HUDEP-2 (cell line): ENCODE measurements around the gene NLRP6.
"Not testable (repeated sequence)": the region's sequence is repeated elsewhere in the genome, so short reads cannot be mapped to it uniquely, and the experiment has no call there.

Source experiments
- DNase-seq, 76 experiments: peaks; one replicate each; lab custom pipeline; 2025; ENCODE audit not compliant: unreplicated experiment in 76 of 76; lab: John Stamatoyannopoulos, UW

Gene NLRP6

DNA sequence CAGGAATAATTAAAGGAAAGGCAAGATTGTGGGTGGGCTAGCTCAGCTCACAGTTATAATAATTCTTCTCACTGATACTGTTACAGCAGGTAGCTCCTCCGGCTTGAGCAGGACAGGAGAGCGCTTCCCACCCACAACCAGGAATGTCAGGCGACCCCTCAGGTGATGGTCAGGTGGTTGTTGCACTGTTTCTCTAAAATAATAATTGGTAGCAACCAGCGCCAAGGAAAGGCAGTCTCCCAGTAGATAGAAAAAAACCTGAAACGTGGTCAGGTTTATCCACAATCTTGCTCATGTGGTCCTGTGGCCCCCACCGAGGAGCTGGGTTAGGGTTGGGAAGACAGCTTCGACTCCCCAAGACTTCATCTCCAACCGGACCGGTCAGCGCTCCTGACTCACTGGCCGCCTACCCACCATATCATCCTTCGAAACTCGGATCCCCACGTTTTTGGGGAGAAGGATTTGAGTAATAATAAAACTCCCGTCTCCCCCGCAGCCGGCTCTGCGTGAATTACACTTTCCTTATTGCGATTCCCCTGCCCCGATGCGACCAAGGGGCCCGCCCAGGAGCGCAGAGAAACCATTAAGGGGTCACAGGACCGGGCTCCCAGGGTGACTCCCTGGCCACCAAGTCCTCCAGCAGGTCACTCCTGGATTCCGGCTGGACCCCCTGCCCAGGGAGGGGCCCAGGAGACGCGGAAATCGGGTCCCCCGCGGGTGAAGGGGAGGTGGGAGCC, 39.6 kb downstream of the NLRP6 start:
- DNase-seq = not testable (repeated sequence)

DNA sequence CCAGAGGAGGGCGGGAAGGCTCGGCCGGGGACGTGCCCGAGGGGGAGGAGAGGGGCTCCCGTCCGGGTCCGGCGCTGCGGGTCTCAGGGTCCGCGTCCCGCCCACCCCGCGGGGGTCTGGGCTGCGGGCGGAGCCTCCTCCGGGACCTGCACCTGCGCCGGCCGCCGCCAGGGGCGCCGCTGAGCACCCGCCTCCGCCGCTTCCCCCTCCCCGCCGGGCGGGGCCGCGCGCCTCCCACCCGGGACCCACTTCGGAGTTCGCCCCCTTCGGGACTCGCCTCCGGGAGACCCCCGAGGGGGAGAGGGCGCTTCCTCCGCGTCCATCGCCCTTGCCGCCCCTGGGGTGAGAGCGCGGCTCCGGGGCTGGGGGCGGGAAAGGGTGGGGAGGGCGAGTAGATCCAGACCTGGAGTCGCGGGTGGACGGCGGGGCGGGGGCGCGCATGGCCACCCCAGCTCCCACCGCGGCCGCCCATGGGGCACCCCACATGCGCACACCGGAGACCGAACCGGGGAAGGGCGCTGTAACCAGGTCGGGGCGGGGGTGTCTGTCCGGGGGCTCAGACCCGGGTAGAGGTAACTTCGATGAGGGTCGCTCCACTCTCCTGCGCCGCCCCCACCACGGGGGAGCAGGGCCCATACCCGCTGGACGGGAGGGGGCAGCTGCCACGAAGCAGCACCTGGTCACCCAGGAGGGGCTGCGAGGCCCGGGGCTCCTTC, 40.4 kb downstream of the NLRP6 start:
- DNase-seq = not testable (repeated sequence)

DNA sequence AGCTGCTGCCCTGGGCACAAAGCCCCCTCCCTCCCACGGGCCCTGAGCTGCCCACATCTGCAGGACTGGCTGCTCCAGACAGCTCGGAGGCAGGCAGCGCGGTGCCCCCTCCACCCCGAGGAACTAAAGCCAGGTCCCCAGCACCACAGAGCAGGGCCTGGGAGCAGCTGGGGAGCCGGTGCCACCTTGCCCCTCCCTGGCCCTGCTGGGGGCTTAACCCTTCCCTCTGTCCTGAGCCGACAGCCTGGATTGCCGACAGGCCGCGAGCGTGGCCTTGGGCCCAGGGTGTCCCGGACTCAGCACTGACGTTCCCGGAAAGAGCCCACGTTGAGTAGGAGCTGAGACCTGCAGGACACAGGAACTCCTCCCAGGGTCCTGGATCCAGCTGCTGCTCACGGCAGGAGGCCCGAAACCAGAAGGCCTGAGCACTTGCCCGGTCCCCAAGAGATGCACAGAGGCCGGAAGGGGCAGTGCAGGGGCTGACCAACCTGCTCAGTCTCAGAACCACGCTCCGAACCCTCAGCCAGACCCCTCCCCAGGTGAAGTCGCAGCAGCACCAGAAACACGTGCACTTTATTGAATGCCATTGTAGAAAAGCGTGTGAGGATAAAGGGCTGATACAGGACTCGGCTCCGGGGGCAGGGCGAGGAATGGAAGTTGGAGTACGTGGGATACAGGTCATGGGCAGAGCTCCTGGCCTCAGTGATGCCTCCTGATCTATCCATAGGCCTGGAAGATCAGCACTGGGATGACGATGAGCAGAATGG, 41.1 kb downstream of the NLRP6 start:
- DNase-seq = not testable (repeated sequence)

DNA sequence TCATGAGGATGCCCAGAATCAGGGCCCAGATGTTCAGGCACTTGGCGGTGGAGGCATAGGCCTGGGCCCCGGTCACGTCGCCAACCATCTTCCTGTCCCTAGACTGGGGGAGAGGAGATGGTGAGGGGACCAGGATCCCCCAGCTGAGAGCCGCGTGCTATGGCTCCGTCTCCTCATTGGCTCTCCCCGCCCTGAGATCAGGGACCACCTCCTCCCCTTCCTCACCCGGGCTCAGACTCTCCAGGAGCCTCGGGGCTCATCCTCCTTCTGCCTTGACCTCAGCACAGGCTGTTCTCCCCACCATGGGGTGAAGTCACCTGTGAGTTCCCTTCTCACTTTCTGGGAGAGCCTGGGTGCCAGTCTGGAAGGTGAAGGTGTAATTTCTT, 41.7 kb downstream of the NLRP6 start:
- not testable (repeated sequence) for DNase-seq

DNA sequence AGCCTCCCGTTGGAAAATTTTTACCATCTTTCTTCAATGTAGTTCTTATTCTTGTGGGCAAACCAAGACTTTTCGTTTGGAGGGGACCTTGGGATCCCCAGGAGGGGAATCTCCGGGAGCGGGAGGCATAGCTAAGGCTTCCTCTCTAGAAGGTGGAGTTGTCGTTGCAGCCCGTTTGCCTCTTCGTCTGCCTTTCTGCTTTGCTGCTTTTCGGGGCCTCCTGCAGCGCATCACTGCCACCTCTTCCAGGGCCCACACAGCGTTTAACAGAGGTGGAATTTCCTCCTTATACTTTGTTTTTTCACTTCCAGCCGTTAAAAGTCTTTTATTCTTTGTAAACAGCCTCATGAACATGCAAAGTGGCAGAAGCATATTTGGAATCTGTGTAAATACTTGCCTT, 45.9 kb downstream of the NLRP6 start:
- DNase-seq = no peak

DNA sequence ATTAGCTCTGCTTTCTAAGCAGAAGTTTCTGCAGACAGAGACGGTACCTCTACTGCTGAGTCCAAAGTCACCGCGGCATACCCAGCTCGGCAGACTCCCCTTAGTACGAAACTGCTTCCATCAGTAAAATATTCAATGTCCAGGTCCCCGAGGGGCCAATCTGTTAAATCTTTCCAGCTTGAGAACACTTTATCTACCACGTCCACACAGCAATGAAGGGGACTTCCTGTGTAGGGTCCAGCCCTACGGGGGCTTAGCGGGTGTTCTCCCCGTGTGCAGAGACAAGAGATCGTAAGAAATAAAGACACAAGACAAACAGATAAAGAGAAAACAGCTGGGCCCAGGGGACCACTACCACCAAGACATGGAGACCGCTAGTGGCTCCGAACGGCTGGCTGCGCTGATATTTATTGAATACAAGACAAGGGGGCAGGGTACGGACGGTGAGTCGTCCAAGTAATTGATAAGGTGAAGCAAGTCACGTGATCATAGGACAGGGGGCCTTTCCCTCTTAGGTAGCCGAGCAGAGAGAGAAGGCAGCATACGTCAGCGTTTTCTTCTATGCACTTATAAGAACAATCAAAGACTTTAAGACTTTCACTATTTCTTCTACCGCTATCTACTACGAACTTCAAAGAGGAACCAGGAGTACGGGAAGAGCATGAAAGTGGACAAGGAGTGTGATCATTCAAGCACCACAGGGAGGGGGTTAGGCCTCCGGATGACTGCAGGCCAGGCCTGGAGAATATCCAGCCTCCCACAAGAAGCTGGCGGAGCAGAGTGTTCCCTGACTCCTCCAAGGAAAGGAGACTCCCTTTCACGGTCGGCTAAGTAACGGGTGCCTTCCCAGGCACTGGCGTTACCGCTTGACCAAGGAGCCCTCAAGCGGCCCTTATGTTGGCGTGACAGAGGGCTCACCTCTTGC, 46.6 kb downstream of the NLRP6 start:
- DNase-seq = not testable (repeated sequence)

DNA sequence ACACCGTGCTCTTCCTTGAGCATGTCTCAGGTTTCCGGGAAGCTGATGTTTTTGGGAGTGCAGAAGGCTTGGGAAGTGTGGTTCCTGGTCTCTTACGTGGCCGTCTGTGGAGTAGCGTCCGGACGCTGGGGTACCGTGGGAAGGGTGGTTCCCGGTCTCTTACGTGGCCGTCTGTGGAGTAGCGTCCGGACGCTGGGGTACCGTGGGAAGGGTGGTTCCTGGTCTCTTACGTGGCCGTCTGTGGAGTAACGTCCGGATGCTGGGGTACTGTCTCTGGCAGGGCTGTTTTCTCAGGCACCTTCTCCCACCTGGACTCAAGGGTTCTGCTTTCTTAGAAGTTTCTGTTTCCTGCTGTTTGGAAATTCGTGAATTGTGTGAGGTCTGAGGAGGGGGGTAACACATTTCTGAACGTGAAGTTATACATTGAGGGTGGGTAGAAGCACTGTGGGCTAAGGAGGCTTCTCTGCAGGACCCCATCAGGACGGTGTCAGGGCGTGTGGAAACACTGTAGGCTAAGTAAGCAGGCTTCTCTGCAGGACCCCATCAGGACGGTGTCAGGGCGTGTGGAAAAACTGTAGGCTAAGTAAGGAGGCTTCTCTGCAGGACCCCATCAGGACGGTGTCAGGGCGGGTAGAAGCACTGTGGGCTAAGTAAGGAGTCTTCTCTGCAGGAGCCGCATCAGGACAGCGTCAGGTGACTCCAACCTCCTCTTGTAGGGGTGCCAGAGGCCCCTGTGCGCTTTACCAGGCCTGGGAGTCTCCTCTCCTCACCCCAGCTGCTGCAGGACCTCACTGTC, 47.8 kb downstream of the NLRP6 start:
- DNase-seq = no peak

DNA sequence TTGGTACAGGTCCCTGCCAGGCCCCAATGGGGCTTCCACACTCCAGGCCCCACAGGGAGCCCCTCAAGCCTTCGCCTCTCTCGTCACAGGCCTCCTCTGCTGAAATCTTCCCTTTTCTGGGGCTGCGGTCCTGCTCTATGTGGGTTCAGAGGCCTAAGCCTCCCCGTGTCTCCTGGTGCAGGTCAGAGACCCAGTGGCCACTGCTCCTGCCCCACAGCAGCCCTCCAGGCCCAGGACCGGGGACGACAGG, 48.3 kb downstream of the NLRP6 start:
- DNase-seq = no peak

DNA sequence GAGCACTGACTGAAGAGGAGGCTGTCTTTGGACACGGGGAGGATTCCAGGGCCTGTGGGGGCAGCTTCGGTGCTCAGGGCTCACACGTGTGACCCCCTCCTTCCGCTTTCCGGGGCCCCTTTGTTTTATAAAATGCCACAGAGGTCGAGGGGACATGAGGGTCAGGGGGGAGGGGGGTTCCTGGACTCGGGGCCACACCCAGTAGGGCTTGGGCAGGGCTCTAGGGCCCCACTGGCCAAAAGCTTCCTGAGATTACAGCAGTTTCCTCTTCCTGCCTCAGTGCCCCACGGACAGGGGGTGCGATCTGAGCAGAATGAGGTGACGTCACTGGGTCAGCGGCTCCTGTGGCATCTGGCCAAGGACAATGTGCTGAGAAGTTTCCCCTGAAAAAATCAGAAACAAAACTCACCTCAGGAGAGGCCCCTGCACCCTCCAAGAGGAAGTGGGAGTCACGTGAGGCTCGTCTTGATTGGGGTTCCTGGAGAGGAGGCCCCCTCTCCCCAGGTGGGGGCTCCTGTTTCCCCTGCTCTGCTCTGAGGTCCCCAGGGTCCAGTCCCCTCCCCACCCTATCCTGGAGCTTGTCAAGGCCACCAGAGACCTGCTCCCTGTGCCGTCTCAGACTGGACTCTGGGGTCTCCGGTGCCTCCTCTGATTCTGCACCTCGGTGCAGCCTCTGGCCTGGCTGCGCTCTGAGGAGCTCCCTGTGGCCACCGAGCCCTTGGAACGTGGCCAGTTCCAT, 48.8 kb downstream of the NLRP6 start:
- peak in 23 of 76 experiments; percentile 1 to 44 (median 16) for DNase-seq

DNA sequence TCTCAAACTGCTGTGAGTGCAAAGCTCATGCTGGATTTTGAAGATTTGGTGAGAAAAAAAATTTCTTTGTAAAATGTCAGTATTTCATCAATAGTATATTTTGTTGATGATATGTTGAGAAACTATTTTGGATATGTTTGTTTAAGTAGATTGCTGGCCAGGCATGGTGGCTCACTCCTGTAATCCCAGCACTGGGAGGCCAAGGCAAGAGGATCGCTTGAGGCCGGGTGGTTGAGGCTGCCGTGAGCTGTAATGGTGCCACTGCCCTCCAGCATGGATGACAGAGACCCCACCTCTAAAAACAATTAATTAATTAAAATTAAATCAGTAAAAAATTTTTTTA, 49.3 kb downstream of the NLRP6 start:
- DNase-seq = no peak

DNA sequence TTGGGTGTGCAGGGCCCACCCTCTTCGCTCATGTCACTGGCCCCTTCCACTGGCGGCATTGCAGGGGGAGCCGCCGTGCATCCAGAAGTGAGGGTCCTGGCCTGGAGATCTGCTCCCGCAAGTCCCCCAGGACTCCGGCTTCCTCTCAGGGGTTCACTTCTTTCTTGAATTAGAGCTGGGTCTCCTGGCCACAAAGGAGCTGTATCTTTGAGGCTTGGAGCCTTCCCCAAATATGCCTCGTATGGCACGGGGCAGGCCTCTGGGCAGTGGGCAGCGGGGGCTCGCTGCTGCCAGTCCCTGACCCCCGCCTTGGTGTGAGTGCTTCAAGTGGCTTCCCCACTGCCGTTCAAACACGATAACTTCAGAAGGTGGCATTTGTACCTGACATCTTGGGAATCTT, 49.8 kb downstream of the NLRP6 start:
- no peak for DNase-seq

DNA sequence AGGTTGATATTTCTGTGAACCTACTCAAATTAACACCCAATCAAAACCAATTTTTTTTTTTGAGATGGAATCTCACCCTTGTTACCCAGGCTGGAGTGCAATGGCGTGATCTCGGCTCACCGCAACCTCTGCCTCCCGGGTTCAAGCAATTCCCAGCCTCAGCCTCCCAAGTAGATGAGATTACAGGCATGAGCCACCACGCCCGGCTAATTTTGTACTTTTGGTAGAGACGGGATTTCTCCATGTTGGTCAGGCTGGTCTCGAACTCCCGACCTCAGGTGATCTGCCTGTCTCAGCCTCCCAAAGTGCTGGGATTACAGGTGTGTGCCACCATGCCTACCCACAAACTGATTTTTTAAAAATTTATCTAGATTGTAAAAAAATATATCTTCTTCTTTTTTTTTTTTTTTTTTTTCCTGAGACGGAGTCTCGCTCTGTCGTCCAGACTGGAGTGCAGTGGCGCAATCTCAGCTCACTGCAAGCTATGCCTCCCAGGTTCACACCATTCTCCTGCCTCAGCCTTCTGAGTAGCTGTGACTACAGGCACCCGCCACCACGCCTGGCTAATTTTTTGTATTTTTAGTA, 50.4 kb downstream of the NLRP6 start:
- not testable (repeated sequence) for DNase-seq

DNA sequence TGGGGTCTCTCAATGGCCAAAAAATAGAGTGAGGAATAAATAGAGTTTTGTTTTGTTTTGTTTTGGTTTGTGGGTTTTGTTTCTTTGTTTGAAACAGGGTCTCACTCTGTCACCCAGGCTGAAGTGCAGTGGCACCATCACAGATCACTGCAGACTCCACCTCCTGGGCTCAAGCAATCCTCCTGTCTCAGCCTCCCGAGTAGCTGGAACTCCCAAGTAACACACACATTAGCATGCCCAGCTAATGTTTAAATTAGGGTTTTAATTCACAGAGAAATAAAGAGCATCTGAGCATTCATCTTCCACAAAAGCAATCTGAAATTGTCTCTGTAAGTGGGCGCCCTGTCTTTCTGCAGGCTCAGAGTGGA, 51.7 kb downstream of the NLRP6 start:
- no peak for DNase-seq

DNA sequence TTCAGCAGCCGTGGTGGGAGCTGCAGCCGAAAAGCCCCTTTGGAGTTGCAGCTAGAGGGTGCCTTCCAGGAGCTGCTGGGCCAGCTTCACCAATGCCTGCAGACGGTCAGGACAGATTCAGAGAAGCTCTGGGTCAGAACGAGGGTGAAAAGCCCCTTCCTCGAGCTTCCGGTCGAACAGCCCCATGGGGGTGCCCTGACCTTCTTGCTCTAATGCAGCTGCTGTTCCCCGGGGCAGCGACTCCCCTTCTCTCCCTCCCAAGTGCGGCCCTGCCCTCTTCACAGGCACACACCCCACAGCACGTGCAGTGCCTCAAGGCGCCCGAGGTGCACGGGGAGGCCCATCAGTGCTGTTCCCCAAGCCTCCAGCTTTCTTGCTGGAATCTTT, 52.1 kb downstream of the NLRP6 start:
- DNase-seq = no peak

DNA sequence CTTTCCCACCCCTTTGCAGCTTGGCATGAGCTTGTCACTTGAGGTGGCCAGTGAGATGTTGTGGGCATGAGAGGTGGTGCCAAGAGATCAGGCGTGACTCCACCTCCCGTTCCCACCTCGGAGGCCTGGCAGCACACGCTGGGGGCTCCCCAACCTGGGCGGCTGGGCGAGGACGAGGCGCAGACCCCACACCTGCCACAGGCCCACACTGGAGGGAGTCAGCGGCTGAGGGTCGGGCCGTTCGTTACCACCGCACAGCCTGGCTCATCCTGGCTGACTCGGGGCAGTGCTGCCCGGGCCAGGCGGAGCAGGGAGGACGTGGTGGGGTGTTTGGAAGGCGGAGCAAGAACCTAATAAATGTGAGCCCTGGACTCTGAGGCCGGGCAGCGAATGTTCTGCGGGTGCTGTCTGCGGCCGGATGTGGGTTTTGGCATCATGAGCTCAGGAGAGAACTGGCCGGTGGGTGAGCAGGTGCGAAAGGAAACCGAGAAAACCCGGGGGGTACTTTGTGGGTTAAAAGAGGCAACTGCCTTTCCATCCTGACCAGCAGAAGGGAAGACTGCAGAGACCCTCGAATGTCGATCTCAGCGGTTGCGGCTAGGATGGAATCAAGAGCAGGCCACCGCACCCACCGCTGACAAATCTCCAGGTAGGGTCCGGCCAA, 52.6 kb downstream of the NLRP6 start:
- DNase-seq = no peak

DNA sequence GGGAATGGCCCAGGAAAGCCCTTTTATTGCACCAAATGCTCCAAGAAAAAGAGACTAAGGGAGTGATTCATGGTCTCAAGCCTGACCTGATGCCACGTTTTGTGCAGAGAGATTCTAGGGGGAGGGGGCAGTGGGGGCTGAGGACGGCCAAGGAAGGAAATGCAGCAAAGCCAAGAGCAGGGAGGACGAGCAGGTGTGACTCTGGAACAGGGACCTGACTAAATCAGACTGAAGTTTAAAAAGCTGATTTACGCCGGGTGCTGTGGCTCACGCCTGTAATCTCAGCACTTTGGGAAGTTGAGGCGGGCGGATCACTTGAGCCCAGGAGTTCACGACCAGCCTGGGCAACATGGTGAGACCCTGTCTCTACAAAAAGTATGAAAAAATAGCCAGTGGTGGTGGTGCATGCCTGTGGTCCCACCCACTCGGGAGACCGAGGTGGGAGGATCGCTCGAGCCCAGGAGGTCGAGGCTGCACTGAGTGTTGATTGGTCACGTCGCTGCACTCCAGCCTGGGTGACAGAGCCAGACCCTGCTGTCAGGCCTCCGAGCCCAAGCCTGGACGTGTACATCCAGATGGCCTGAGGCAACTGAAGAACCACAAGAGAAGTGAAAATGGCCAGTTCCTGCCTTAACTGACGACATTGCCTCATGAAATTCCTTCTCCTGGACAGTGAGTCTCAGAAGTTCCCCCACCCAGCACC, 53.3 kb downstream of the NLRP6 start:
- no peak for DNase-seq

DNA sequence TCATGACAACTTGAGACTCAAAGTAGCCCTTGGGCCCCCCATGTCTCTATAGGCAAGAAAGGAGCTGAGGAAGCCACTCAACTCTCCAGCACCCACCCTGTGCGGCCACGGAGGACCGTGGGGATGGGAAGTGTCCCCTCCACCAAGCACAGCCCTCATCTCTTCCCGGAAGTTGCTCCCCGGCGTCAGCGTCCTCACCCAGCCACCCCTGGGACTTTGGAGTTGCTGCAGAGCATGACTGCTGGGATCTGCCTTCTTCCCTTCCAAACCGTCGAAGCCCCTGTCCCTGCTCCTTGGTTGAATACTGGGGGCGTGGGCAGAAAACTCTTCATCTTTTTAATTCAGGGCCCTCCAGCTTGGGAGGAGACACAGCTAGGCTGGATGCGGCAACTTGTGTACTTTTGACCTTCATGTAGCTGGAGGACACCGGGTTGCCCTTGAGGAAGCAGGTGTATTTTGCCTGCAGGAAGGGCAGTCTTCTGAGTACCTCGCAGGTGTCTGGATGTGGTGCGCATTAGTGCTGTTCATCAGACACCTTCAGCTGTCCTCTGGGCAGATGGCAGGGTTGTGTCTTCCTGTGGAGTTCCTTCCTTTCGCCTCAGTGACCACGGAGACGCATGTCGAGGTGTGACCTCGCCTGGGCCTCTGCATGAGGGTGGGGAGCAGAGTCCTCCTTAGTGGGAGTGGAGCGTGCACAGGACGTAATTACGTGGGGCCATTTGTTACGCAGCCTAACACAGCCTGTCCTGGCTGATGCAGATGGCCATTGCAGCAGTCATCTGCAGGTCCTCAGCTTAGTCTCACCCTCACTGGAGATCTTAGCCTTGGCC, 54.7 kb downstream of the NLRP6 start:
- DNase-seq = no peak
